ENCODE results near the gene RNF115. TPM values are rescaled to one million over a fixed set of nuclear protein-coding genes. Genes with fewer than 3 reads are reported as not detected.

The RNF115 gene
- total RNA-seq, 6 donors from 2014 or later = 10.7 to 32.0 (median 19.0) TPM

DNA sequence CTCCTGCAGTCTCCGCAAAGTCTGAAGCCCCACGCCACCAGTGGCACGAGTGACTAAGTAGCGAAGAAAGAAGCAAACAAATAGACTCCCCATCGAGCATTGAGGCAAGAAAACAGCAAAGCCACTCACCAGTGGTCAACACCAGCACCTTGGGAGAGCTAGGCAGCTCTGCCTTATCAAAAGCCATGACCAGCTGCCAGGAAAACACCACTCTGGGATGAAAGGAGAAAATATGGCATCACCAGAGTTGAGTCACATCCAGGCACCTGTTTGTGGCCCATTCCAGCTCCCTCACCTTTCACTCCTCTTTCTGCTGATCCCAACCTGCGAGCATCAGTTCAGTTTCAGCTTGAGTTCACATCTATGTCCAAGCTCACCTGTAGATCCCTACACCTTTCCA is 134.0 kb downstream of the RNF115 start:
- 81 to 97% methylated on average over 6 of the region's 6 CpGs for WGBS, 2 donors
- DNase-seq (no peak), ATAC-seq (ENCODE audit: low FRiP score in 2 of 2) (no peak)
- H3K27ac ChIP-seq = no peak overlapping the region
- no peaks in the 10 kb centered on the region for H3K27me3 ChIP-seq
- TF ChIP-seq POLR2A (IDR thresholded peaks at IDR 0.05) (no peak), POLR2AphosphoS5 (IDR thresholded peaks at IDR 0.05) (no peak), EP300 (IDR thresholded peaks at IDR 0.05) (no peak)
- TF ChIP-seq, protein P1, sequence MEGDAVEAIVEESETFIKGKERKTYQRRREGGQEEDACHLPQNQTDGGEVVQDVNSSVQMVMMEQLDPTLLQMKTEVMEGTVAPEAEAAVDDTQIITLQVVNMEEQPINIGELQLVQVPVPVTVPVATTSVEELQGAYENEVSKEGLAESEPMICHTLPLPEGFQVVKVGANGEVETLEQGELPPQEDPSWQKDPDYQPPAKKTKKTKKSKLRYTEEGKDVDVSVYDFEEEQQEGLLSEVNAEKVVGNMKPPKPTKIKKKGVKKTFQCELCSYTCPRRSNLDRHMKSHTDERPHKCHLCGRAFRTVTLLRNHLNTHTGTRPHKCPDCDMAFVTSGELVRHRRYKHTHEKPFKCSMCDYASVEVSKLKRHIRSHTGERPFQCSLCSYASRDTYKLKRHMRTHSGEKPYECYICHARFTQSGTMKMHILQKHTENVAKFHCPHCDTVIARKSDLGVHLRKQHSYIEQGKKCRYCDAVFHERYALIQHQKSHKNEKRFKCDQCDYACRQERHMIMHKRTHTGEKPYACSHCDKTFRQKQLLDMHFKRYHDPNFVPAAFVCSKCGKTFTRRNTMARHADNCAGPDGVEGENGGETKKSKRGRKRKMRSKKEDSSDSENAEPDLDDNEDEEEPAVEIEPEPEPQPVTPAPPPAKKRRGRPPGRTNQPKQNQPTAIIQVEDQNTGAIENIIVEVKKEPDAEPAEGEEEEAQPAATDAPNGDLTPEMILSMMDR (IDR thresholded peaks at IDR 0.05) = no peak
- H3K9me3 ChIP-seq = no peaks in the 10 kb centered on the region
- no peaks in the 10 kb centered on the region for H3K36me3 ChIP-seq
- H3K4me1 ChIP-seq = peaks cover 0 to 5% (median 5%) of the 10 kb centered on the region in 4 donors
- H3K4me3 ChIP-seq = no peak overlapping the region

GRCh38 chr1:145688924-145689323 is 135.0 kb downstream of the RNF115 start:
- Histone ChIP-seq H3K4me3 (no peak overlapping the region), H3K36me3 (no peaks in the 10 kb centered on the region), H3K4me1 (peaks cover 0 to 5% (median 5%) of the 10 kb centered on the region in 4 donors), H3K27ac (no peak overlapping the region), H3K9me3 (no peaks in the 10 kb centered on the region), H3K27me3 (no peaks in the 10 kb centered on the region)
- no peak for DNase-seq
- 83 to 95% methylated on average over 1 to 6 of the region's 6 CpGs for WGBS, 2 donors
- no peak for ATAC-seq (ENCODE audit: low FRiP score in 2 of 2)
- TF ChIP-seq POLR2AphosphoS5 (IDR thresholded peaks at IDR 0.05) (no peak), EP300 (IDR thresholded peaks at IDR 0.05) (no peak), POLR2A (IDR thresholded peaks at IDR 0.05) (no peak)
- TF ChIP-seq, protein P1 (IDR thresholded peaks at IDR 0.05) = no peak

Small RNA genes lying within 50 kb of the gene (small RNA-seq; reads per million reads assigned to genes)
- gene MIR6736 = 0 reads per million in 4 donors

Other genes with a start within 250 kb of the RNF115 start
- 10 to 100 TPM; 13.4 to 51.3 (median 25.4) TPM for gene GPR89A, start 216.1 kb downstream of the RNF115 start, total RNA-seq
- gene PDZK1, start 116.7 kb downstream of the RNF115 start, total RNA-seq = under 1 TPM in 2 of 6 donors, not detected in 4; 0.31 to 0.49 TPM
- under 1 TPM in 2 of 6 donors, not detected in 4; 0.71 to 0.89 TPM for gene CD160, start 104.6 kb downstream of the RNF115 start, total RNA-seq
- gene POLR3C, start 105 bp upstream of the RNF115 start, total RNA-seq = 10 to 100 TPM; 15.9 to 40.9 (median 26.7) TPM
- 10 to 100 TPM in 2 of 6 donors, 1 to 10 TPM in 4; 2.1 to 11.0 (median 4.8) TPM for gene NUDT17, start 21.5 kb upstream of the RNF115 start, total RNA-seq
- 10 to 100 TPM; 23.0 to 71.2 (median 29.5) TPM for gene PIAS3, start 35.0 kb upstream of the RNF115 start, total RNA-seq
- gene ANKRD35, start 61.8 kb upstream of the RNF115 start, total RNA-seq = 1 to 10 TPM in 4 of 6 donors, under 1 TPM in 1, not detected in 1; 0.76 to 2.5 (median 1.3) TPM
- gene ITGA10, start 86.0 kb upstream of the RNF115 start, total RNA-seq = 10 to 100 TPM; 13.3 to 46.1 (median 14.9) TPM
- gene PEX11B, start 94.6 kb upstream of the RNF115 start, total RNA-seq = 10 to 100 TPM; 15.2 to 29.5 (median 26.9) TPM
- gene RBM8A, start 103.4 kb upstream of the RNF115 start, total RNA-seq = 100 to 1,000 TPM in 3 of 6 donors, 10 to 100 TPM in 3; 30.1 to 144 (median 101) TPM
- gene LIX1L, start 133.9 kb upstream of the RNF115 start, total RNA-seq = 10 to 100 TPM in 5 of 6 donors, 1 to 10 TPM in 1; 5.2 to 35.6 (median 16.5) TPM
- 1 to 10 TPM in 2 of 6 donors, under 1 TPM in 4; 0.30 to 2.6 (median 0.73) TPM for gene ANKRD34A, start 140.5 kb upstream of the RNF115 start, total RNA-seq
- gene POLR3GL, start 140.6 kb upstream of the RNF115 start, total RNA-seq = 10 to 100 TPM; 18.7 to 25.7 (median 22.5) TPM
- 1,000 to 10,000 TPM in 3 of 6 donors, 100 to 1,000 TPM in 3; 703 to 1,481 (median 910) TPM for gene TXNIP, start 172.5 kb upstream of the RNF115 start, total RNA-seq
- gene HJV, start 197.6 kb upstream of the RNF115 start, total RNA-seq = not detected